Measurements from ENCODE around the gene KRTAP10-3. TPM values are rescaled to one million over a fixed set of nuclear protein-coding genes. Genes with fewer than 3 reads are reported as not detected.

The KRTAP10-3 gene
- total RNA-seq, 1 donor from 2014 or later = not detected

DNA sequence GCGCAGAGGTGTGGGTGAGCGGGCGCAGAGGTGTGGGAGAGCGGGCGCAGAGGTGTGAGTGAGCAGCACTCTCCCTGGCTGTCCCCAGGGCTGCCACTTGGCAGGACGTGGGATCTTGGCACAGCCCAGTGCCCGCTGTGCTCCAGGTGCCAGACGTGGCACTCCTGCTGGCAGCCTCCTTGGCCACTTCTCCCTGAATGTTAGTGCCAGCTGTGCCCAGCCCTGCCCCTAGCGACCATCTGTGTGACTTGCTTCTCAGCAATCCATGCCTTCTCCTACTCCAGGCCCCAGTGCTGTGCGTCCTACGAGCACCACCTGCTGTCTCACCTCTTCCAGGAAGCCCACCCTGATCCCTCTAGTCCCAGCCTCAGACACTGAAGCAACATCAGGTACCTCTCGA lies 49.1 kb downstream of the KRTAP10-3 start:
- peak in 1 of 2 donors; percentile 53 for DNase-seq (ENCODE audit: low spot score in 2 of 2)
- no peak for FAIRE-seq

GRCh38 chr21:44508711-44509445 lies 49.7 kb downstream of the KRTAP10-3 start:
- DNase-seq (ENCODE audit: low spot score in 2 of 2) (no peak), FAIRE-seq (no peak)

DNA sequence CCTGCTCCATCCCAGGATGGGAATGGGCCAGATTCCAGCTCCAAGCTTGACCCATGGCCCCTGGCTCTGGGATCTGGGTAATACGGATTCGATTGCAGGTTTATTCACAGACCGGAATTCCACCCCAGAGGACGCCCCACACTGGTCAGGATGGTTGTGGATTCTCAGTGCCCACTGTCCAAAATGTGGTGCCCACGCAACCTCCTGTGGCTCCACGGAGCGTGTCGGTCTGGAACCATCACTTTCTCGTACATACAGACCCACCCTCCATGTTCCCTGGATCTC lies 50.2 kb downstream of the KRTAP10-3 start:
- DNase-seq (ENCODE audit: low spot score in 2 of 2) (no peak), FAIRE-seq (no peak)

Other genes starting within 250 kb of the KRTAP10-3 start
- 8.6 TPM for gene CFAP410, start 219.4 kb downstream of the KRTAP10-3 start, total RNA-seq
- 1.6 TPM for gene TRPM2, start 205.2 kb downstream of the KRTAP10-3 start, total RNA-seq
- gene LRRC3, start 103.3 kb downstream of the KRTAP10-3 start, total RNA-seq = 3.7 TPM
- gene KRTAP10-1, start 18.6 kb downstream of the KRTAP10-3 start, total RNA-seq = not detected
- gene KRTAP10-2, start 7.3 kb downstream of the KRTAP10-3 start, total RNA-seq = not detected
- gene KRTAP10-4, start 14.9 kb upstream of the KRTAP10-3 start, total RNA-seq = not detected
- gene KRTAP10-5, start 21.8 kb upstream of the KRTAP10-3 start, total RNA-seq = not detected
- gene KRTAP10-6, start 33.7 kb upstream of the KRTAP10-3 start, total RNA-seq = not detected
- gene KRTAP10-7, start 41.8 kb upstream of the KRTAP10-3 start, total RNA-seq = not detected
- gene KRTAP10-8, start 53.3 kb upstream of the KRTAP10-3 start, total RNA-seq = not detected
- not detected for gene KRTAP10-9, start 68.3 kb upstream of the KRTAP10-3 start, total RNA-seq
- gene KRTAP10-10, start 78.6 kb upstream of the KRTAP10-3 start, total RNA-seq = not detected
- gene KRTAP10-11, start 87.6 kb upstream of the KRTAP10-3 start, total RNA-seq = not detected
- gene KRTAP12-4, start 95.9 kb upstream of the KRTAP10-3 start, total RNA-seq = not detected
- not detected for gene KRTAP12-3, start 99.1 kb upstream of the KRTAP10-3 start, total RNA-seq
- not detected for gene KRTAP12-2, start 108.1 kb upstream of the KRTAP10-3 start, total RNA-seq
- gene KRTAP12-1, start 123.4 kb upstream of the KRTAP10-3 start, total RNA-seq = not detected
- gene KRTAP10-12, start 138.4 kb upstream of the KRTAP10-3 start, total RNA-seq = not detected
- not detected for gene TSPEAR, start 152.8 kb upstream of the KRTAP10-3 start, total RNA-seq
- gene UBE2G2, start 243.0 kb upstream of the KRTAP10-3 start, total RNA-seq = 39.9 TPM

All from frontal cortex (tissue), 4 donors.